DOHH2 (cell line): ENCODE data around the gene PCAT7.
"Not testable (repeated sequence)": the region's sequence is repeated elsewhere in the genome, so short reads cannot be mapped to it uniquely, and the experiment has no call there.

Source experiments
- H3F3A ChIP-seq: fragments of 200-600 bp; sonication (generic), shearing (Covaris generic); 2 replicates; pipeline ENCODE4 v1.6.0; 2016; ENCODE audit warnings: antibody characterized with exemption, mild to moderate bottlenecking; ENCODE audit not compliant: control insufficient read depth, insufficient read depth
- H3K27ac ChIP-seq: fragments of 200-600 bp; sonication (generic); 2 replicates; pipeline ENCODE4 v1.5.1; 2014; ENCODE audit warnings: low read depth, mild to moderate bottlenecking, low read length, moderate library complexity
- H3K27me3 ChIP-seq: fragments of 200-600 bp; sonication (generic); 2 replicates; pipeline ENCODE4 v1.6.1; 2014; ENCODE audit warnings: mild to moderate bottlenecking, low read length, mixed read lengths; ENCODE audit not compliant: control insufficient read depth
- H3K36me3 ChIP-seq: fragments of 200-600 bp; sonication (generic); 2 replicates; pipeline ENCODE4 v1.6.1; 2014; ENCODE audit warnings: mild to moderate bottlenecking, low read length, moderate library complexity, mixed read lengths; ENCODE audit not compliant: control insufficient read depth
- H3K4me1 ChIP-seq: fragments of 200-600 bp; sonication (generic); 2 replicates; pipeline ENCODE4 v1.6.1; 2014; ENCODE audit warnings: mild to moderate bottlenecking, low read length, mixed read lengths; ENCODE audit not compliant: control insufficient read depth
- H3K4me2 ChIP-seq: fragments of 200-600 bp; sonication (generic); 2 replicates; pipeline ENCODE4 v1.6.0; 2014; ENCODE audit warnings: mild to moderate bottlenecking, low read length, moderate library complexity
- H3K4me3 ChIP-seq: fragments of 200-600 bp; sonication (generic); 2 replicates; pipeline ENCODE4 v1.5.1; 2014; ENCODE audit warnings: mild to moderate bottlenecking, low read length, mixed read lengths
- H3K79me2 ChIP-seq: fragments of 200-600 bp; sonication (generic); 2 replicates; pipeline ENCODE4 v1.6.1; 2014; ENCODE audit warnings: mild to moderate bottlenecking, low read length, mixed read lengths; ENCODE audit not compliant: control insufficient read depth
- H3K9me2 ChIP-seq: fragments of 200-600 bp; sonication (generic); replicated peaks from 2 replicates; pipeline ENCODE4 v1.6.1; 2014; ENCODE audit warnings: mild to moderate bottlenecking, low read length, mixed read lengths; ENCODE audit not compliant: control insufficient read depth
- H3K9me3 ChIP-seq: fragments of 200-600 bp; sonication (generic); 2 replicates; pipeline ENCODE4 v1.6.1; 2014; ENCODE audit warnings: antibody characterized with exemption, low read length, mixed read lengths; ENCODE audit not compliant: control insufficient read depth, insufficient read depth
- H4K20me1 ChIP-seq: fragments of 200-600 bp; sonication (generic); 2 replicates; pipeline ENCODE4 v1.6.0; 2014; ENCODE audit warnings: low read depth, mild to moderate bottlenecking, antibody characterized with exemption, low read length, moderate library complexity; ENCODE audit not compliant: control insufficient read depth, insufficient read depth
- EZH2phosphoT487 ChIP-seq: fragments of 200-600 bp; sonication (generic); IDR thresholded peaks from 2 replicates; pipeline ENCODE4 v1.6.1; 2017; ENCODE audit warnings: borderline replicate concordance, mild to moderate bottlenecking, antibody characterized with exemption, low read length, moderate library complexity, mixed read lengths
- TF ChIP-seq, protein P1 (sequence below): fragments of 200-600 bp; sonication (generic); IDR thresholded peaks from one replicate; pipeline ENCODE4 v1.5.1; 2014; ENCODE audit warnings: antibody characterized with exemption, mild to moderate bottlenecking, low read depth, low read length; ENCODE audit not compliant: poor library complexity, severe bottlenecking

Gene PCAT7

DNA sequence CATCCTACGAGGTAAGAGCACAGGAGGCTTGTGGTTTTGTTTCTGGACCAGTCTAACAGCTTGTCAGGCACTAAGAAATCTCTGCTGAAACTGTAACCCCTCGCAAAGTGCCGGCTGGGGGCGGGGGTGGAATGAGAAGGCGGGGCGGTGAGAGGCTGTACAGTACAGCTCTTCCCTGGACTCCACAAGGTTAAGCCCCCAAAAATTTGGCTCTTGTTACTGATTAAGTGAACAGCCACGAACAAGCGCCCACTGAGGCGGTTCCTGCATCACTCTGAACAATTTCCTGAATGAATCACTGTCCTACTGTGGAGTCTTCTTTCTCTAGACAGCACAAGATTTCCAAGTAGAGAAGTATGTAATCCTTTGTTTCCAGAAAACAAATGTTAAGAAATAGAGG lies 31.9 kb downstream of the PCAT7 start:
- Histone ChIP-seq H3K27me3 (no peaks in the 10 kb centered on the region; the same call in 1 of the 2 replicates), H3F3A (no peaks in the 10 kb centered on the region)
- TF ChIP-seq, protein P1, sequence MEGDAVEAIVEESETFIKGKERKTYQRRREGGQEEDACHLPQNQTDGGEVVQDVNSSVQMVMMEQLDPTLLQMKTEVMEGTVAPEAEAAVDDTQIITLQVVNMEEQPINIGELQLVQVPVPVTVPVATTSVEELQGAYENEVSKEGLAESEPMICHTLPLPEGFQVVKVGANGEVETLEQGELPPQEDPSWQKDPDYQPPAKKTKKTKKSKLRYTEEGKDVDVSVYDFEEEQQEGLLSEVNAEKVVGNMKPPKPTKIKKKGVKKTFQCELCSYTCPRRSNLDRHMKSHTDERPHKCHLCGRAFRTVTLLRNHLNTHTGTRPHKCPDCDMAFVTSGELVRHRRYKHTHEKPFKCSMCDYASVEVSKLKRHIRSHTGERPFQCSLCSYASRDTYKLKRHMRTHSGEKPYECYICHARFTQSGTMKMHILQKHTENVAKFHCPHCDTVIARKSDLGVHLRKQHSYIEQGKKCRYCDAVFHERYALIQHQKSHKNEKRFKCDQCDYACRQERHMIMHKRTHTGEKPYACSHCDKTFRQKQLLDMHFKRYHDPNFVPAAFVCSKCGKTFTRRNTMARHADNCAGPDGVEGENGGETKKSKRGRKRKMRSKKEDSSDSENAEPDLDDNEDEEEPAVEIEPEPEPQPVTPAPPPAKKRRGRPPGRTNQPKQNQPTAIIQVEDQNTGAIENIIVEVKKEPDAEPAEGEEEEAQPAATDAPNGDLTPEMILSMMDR = no peak
- no peak for TF ChIP-seq EZH2phosphoT487

DNA sequence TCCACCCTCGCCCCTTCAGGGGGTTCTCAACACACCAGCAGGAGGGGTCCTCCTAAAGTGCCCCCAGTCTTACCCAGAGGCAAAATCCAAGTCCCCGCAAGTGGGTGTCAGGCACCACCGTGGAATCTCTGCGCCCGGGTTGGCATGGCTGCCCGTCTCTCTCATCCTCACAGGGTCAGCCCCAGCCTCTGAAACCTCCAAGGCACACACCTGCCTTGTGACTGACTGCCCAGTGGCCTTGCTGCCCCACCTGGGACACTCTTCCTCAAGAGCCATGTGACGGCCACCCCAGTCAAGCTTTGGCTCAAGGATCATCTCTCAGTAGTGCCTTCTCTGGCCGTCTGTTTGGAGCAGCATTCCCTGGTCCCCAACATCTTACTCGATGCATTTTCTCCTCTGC lies 33.8 kb downstream of the PCAT7 start:
- Histone ChIP-seq H3K27ac (no peak overlapping the region), H3K4me3 (no peak overlapping the region), H3K9me2 (no peaks in the 10 kb centered on the region), H3K79me2 (no peaks in the 10 kb centered on the region), H3K4me2 (no peak overlapping the region), H3K9me3 (no peaks in the 10 kb centered on the region), H3K4me1 (no peaks in the 10 kb centered on the region), H3F3A (no peaks in the 10 kb centered on the region), H4K20me1 (no peaks in the 10 kb centered on the region), H3K27me3 (no peaks in the 10 kb centered on the region; the same call in 1 of the 2 replicates), H3K36me3 (no peaks in the 10 kb centered on the region)
- TF ChIP-seq EZH2phosphoT487 = no peak
- TF ChIP-seq, protein P1 = no peak

More for the DNA sequence above, 31.9 kb downstream of the PCAT7 start:
- Histone ChIP-seq H3K79me2 (no peaks in the 10 kb centered on the region), H3K27ac (no peak overlapping the region), H3K4me3 (no peak overlapping the region), H3K4me2 (no peak overlapping the region), H3K4me1 (no peaks in the 10 kb centered on the region), H4K20me1 (no peaks in the 10 kb centered on the region), H3K9me2 (no peaks in the 10 kb centered on the region), H3K36me3 (no peaks in the 10 kb centered on the region), H3K9me3 (no peaks in the 10 kb centered on the region)

DNA sequence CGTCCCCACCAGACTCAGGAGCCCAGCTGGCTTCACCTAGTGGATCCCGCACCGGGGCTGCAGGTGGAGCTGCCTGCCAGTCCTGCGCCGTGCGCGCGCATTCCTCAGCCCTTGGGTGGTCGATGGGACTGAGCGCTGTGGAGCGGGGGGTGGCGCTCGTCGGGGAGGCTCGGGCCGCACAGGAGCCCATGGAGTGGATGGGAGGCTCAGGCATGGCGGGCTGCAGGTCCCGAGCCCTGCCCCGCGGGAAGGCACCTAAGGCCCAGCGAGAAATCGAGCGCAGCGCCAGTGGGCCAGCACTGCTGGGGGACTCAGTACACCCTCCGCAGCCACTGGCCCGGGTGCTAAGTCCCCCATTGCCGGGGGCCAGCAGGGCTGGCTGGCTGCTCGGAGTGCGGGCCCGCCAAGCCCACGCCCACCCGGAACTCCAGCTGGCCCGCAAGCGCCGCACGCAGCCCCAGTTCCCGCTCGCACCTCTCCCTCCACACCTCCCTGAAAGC lies 36.2 kb downstream of the PCAT7 start:
- H3K27ac ChIP-seq, H3F3A ChIP-seq, H3K4me1 ChIP-seq, H4K20me1 ChIP-seq, H3K4me3 ChIP-seq, H3K79me2 ChIP-seq, H3K9me3 ChIP-seq, H3K27me3 ChIP-seq, H3K9me2 ChIP-seq, H3K4me2 ChIP-seq, H3K36me3 ChIP-seq: not testable (repeated sequence)

DNA sequence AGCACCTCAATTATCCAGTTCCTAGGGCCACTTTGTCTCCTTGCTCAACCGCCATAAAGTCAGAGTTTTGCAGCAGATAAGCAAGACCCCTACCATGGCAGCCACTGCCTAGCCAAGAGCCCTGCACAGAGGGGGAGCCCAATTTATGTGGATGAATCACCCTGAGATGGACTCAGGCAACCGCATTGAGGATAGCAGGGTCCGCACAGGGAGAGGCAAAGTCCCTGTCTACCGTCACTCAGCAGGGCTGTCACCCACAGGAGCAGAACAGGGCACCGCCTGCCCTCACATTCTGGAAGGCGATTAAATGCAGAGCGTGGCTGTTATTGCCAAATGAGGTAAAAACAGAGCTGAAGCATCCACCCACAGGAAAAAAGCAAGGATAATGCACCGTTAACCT lies 37.0 kb downstream of the PCAT7 start:
- no peaks in the 10 kb centered on the region for H3K36me3 ChIP-seq
- no peaks in the 10 kb centered on the region for H3K27me3 ChIP-seq
- no peaks in the 10 kb centered on the region for H3F3A ChIP-seq
- H3K4me3 ChIP-seq = no peak overlapping the region
- no peaks in the 10 kb centered on the region for H3K9me2 ChIP-seq
- no peaks in the 10 kb centered on the region for H3K9me3 ChIP-seq
- H4K20me1 ChIP-seq = no peaks in the 10 kb centered on the region
- H3K27ac ChIP-seq = no peak overlapping the region
- TF ChIP-seq, protein P1 = no peak
- no peak for TF ChIP-seq EZH2phosphoT487
- no peaks in the 10 kb centered on the region for H3K4me1 ChIP-seq
- no peak overlapping the region for H3K4me2 ChIP-seq
- no peaks in the 10 kb centered on the region for H3K79me2 ChIP-seq

DNA sequence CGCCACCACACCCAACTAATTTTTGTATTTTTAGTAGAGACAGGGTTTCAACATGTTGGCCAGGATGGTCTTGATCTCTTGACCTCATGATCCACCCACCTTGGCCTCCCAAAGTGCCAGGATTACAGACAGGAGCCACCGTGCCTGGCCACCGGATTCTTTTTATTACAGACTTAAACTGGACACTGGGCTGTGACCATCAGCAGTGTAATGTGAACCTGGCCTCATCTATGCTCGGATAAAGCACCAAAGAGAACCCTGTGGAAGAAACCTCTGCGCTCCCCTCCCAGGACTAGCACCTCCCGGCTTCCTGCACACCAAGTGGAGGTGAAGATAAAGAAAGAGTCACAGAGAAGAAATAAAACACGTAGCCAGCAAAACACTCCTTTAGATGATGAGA lies 37.8 kb downstream of the PCAT7 start:
- H3K79me2 ChIP-seq, H3F3A ChIP-seq, H3K4me3 ChIP-seq, H3K27me3 ChIP-seq, H3K36me3 ChIP-seq, H3K9me3 ChIP-seq, H3K4me1 ChIP-seq, H3K27ac ChIP-seq, H3K9me2 ChIP-seq, H4K20me1 ChIP-seq, H3K4me2 ChIP-seq: not testable (repeated sequence)
